Loucy (cell line): Measurements from ENCODE around the gene EML3.

ENCODE experiments used
- EZH2phosphoT487 ChIP-seq: fragments of 200-600 bp; IDR thresholded peaks from 2 replicates; pipeline ENCODE4 v1.6.1; 2018; ENCODE audit warnings: antibody characterized with exemption, mild to moderate bottlenecking, moderate library complexity, borderline replicate concordance
- TF ChIP-seq, protein P1 (sequence below): fragments of 200-600 bp; sonication (generic); conservative IDR thresholded peaks from 2 replicates; pipeline ENCODE4 v1.5.1; 2014; ENCODE audit warnings: mild to moderate bottlenecking, antibody characterized with exemption, low read length

DNA sequence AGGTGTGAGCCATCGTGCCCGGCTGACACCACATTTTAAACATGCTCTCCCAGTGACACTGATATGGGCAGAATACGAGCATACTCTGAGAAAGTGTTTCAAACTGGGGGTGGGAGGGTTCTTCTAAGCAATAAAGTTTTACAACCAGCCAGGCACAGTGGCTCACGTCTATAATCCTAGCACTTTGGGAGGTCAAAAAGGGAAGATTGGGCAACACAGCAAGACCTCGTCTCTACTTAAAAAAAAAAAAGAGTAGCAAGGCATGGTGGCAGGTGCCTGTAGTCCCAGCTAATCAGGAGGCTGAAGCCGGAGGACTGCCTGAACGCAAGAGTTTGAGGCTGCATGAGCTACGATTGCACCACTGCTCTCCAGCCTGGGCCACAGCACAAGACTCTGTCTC is 31.6 kb upstream of the EML3 start:
- TF ChIP-seq, protein P1, sequence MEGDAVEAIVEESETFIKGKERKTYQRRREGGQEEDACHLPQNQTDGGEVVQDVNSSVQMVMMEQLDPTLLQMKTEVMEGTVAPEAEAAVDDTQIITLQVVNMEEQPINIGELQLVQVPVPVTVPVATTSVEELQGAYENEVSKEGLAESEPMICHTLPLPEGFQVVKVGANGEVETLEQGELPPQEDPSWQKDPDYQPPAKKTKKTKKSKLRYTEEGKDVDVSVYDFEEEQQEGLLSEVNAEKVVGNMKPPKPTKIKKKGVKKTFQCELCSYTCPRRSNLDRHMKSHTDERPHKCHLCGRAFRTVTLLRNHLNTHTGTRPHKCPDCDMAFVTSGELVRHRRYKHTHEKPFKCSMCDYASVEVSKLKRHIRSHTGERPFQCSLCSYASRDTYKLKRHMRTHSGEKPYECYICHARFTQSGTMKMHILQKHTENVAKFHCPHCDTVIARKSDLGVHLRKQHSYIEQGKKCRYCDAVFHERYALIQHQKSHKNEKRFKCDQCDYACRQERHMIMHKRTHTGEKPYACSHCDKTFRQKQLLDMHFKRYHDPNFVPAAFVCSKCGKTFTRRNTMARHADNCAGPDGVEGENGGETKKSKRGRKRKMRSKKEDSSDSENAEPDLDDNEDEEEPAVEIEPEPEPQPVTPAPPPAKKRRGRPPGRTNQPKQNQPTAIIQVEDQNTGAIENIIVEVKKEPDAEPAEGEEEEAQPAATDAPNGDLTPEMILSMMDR: no peak
- no peak for TF ChIP-seq EZH2phosphoT487
